IPS-15b (cell line): Measurements from ENCODE around the gene CLPSL1.
A peak's percentile ranks its signal among the peaks of the same experiment; 100 is the strongest.

ENCODE experiments used
- H3K27me3 ChIP-seq: one replicate; pipeline ENCODE4 v1.6.1; 2013; ENCODE audit warnings: low read length; ENCODE audit not compliant: control insufficient read depth, insufficient read depth
- H3K36me3 ChIP-seq: one replicate; pipeline ENCODE4 v1.6.1; 2013; ENCODE audit warnings: low read length; ENCODE audit not compliant: control insufficient read depth, insufficient read depth
- H3K4me1 ChIP-seq: one replicate; pipeline ENCODE4 v1.6.1; 2013; ENCODE audit warnings: mild to moderate bottlenecking, low read length; ENCODE audit not compliant: control insufficient read depth, insufficient read depth
- H3K4me3 ChIP-seq: one replicate; pipeline ENCODE4 v1.5.1; 2013; ENCODE audit warnings: low read depth, low read length
- H3K9ac ChIP-seq: one replicate; pipeline ENCODE4 v1.6.1; 2013; ENCODE audit warnings: low read depth, mild to moderate bottlenecking, low read length
- H3K9me3 ChIP-seq: one replicate; pipeline ENCODE4 v1.6.1; 2013; ENCODE audit warnings: mild to moderate bottlenecking, low read length; ENCODE audit not compliant: control insufficient read depth, insufficient read depth

Gene CLPSL1

GRCh38 chr6:35804996-35805736, 24.3 kb downstream of the CLPSL1 start, which contains the start of gene LHFPL5:
TSS of gene LHFPL5 (plus strand) at chr6:35805352. CDS start at chr6:35805671, 319 bp downstream.
- peaks cover 6% of the 10 kb centered on the region for H3K27me3 ChIP-seq
- peak within 1 kb of the TSS; percentile 83 for H3K4me3 ChIP-seq
- no peaks in the 10 kb centered on the region for H3K9me3 ChIP-seq
- H3K4me1 ChIP-seq: peaks cover 4% of the 10 kb centered on the region
- no peak within 1 kb of the TSS for H3K9ac ChIP-seq
- H3K36me3 ChIP-seq: no peaks in the 10 kb centered on the region

- Histone ChIP-seq H3K9ac (no peak overlapping the region), H3K4me1 (peaks cover 4% of the 10 kb centered on the region), H3K36me3 (no peaks in the 10 kb centered on the region), H3K4me3 (no peak overlapping the region), H3K27me3 (peaks cover 6% of the 10 kb centered on the region), H3K9me3 (no peaks in the 10 kb centered on the region)
Observed at GRCh38 chr6:35808688-35809087, 27.9 kb downstream of the CLPSL1 start.

- H3K4me1 ChIP-seq: peaks cover 4% of the 10 kb centered on the region
- H3K27me3 ChIP-seq: peaks cover 6% of the 10 kb centered on the region
- H3K36me3 ChIP-seq: no peaks in the 10 kb centered on the region
- H3K9me3 ChIP-seq: no peaks in the 10 kb centered on the region
- H3K9ac ChIP-seq: no peak overlapping the region
- no peak overlapping the region for H3K4me3 ChIP-seq
Observed at GRCh38 chr6:35809809-35810208, 29.0 kb downstream of the CLPSL1 start.

- Histone ChIP-seq H3K4me1 (no peaks in the 10 kb centered on the region), H3K9ac (no peak overlapping the region), H3K27me3 (peaks cover 1% of the 10 kb centered on the region), H3K36me3 (no peaks in the 10 kb centered on the region), H3K4me3 (no peak overlapping the region), H3K9me3 (no peaks in the 10 kb centered on the region)
Observed at GRCh38 chr6:35810971-35811698, 30.3 kb downstream of the CLPSL1 start.

GRCh38 chr6:35811699-35811995, 30.8 kb downstream of the CLPSL1 start:
- Histone ChIP-seq H3K4me3 (no peak overlapping the region), H3K27me3 (no peaks in the 10 kb centered on the region), H3K9ac (no peak overlapping the region)

GRCh38 chr6:35817515-35817914, 36.7 kb downstream of the CLPSL1 start:
- Histone ChIP-seq H3K27me3 (no peaks in the 10 kb centered on the region), H3K9ac (no peak overlapping the region), H3K36me3 (no peaks in the 10 kb centered on the region), H3K9me3 (peaks cover 4% of the 10 kb centered on the region), H3K4me3 (no peak overlapping the region), H3K4me1 (no peaks in the 10 kb centered on the region)

More at GRCh38 chr6:35811699-35811995, 30.8 kb downstream of the CLPSL1 start:
- Histone ChIP-seq H3K36me3 (no peaks in the 10 kb centered on the region), H3K9me3 (no peaks in the 10 kb centered on the region), H3K4me1 (no peaks in the 10 kb centered on the region)

- no peaks in the 10 kb centered on the region for H3K27me3 ChIP-seq
- H3K4me1 ChIP-seq: no peaks in the 10 kb centered on the region
- no peaks in the 10 kb centered on the region for H3K9me3 ChIP-seq
- no peak overlapping the region for H3K9ac ChIP-seq
- H3K36me3 ChIP-seq: no peaks in the 10 kb centered on the region
- H3K4me3 ChIP-seq: no peak overlapping the region
Observed at GRCh38 chr6:35823601-35824000, 42.8 kb downstream of the CLPSL1 start.

- no peaks in the 10 kb centered on the region for H3K27me3 ChIP-seq
- H3K9me3 ChIP-seq: no peaks in the 10 kb centered on the region
- H3K4me1 ChIP-seq: no peaks in the 10 kb centered on the region
- no peak overlapping the region for H3K4me3 ChIP-seq
- H3K9ac ChIP-seq: no peak overlapping the region
- no peaks in the 10 kb centered on the region for H3K36me3 ChIP-seq
Observed at GRCh38 chr6:35824552-35825192, 43.9 kb downstream of the CLPSL1 start.

- H3K27me3 ChIP-seq: no peaks in the 10 kb centered on the region
- peaks cover 5% of the 10 kb centered on the region for H3K36me3 ChIP-seq
- H3K9ac ChIP-seq: no peak overlapping the region
- no peaks in the 10 kb centered on the region for H3K9me3 ChIP-seq
- no peaks in the 10 kb centered on the region for H3K4me1 ChIP-seq
- no peak overlapping the region for H3K4me3 ChIP-seq
Observed at GRCh38 chr6:35829306-35829705, 48.5 kb downstream of the CLPSL1 start.

GRCh38 chr6:35831257-35832007, 50.6 kb downstream of the CLPSL1 start:
- H3K4me3 ChIP-seq: no peak overlapping the region
- no peak overlapping the region for H3K9ac ChIP-seq
- H3K4me1 ChIP-seq: no peaks in the 10 kb centered on the region
- H3K9me3 ChIP-seq: no peaks in the 10 kb centered on the region
- H3K27me3 ChIP-seq: no peaks in the 10 kb centered on the region
- peaks cover 12% of the 10 kb centered on the region for H3K36me3 ChIP-seq

GRCh38 chr6:35833536-35833935, 52.7 kb downstream of the CLPSL1 start:
- Histone ChIP-seq H3K36me3 (peaks cover 21% of the 10 kb centered on the region), H3K4me1 (no peaks in the 10 kb centered on the region), H3K4me3 (no peak overlapping the region), H3K9ac (no peak overlapping the region), H3K27me3 (no peaks in the 10 kb centered on the region), H3K9me3 (no peaks in the 10 kb centered on the region)
